ENCODE measurements around the gene C4orf51. TPM values are rescaled to one million over a fixed set of nuclear protein-coding genes. Genes with fewer than 3 reads are reported as not detected.

Gene C4orf51
- polyA plus RNA-seq, 3 donors from 2014 or later, result not detected

- Mint-ChIP-seq H3K4me3 (no peak overlapping the region), H3K9me3 (peaks cover 0 to 2% (median 0%) of the 10 kb centered on the region in 6 donors), H3K27me3 (ENCODE audit: low read depth in 3 of 3) (peaks cover 1 to 4% (median 2%) of the 10 kb centered on the region in 3 donors), H3K4me1 (peaks cover 4 to 8% of the 10 kb centered on the region in 2 donors), H3K27ac (no peak overlapping the region), H3K36me3 (no peaks in the 10 kb centered on the region)
- no peak for DNase-seq
Observed at GRCh38 chr4:145720656-145721055, 40.7 kb downstream of the C4orf51 start.

- Mint-ChIP-seq H3K4me3 (no peak overlapping the region), H3K27me3 (ENCODE audit: low read depth in 3 of 3) (peaks cover 1 to 4% (median 2%) of the 10 kb centered on the region in 3 donors), H3K27ac (no peak overlapping the region), H3K4me1 (peaks cover 4 to 8% of the 10 kb centered on the region in 2 donors), H3K36me3 (no peaks in the 10 kb centered on the region), H3K9me3 (peaks cover 0 to 2% (median 0%) of the 10 kb centered on the region in 6 donors)
- no peak for DNase-seq
Observed at GRCh38 chr4:145722561-145722960, 42.6 kb downstream of the C4orf51 start.

- Mint-ChIP-seq H3K27ac (no peak overlapping the region), H3K9me3 (peaks cover 0 to 2% (median 0%) of the 10 kb centered on the region in 6 donors), H3K36me3 (no peaks in the 10 kb centered on the region), H3K4me1 (peaks cover 4 to 8% of the 10 kb centered on the region in 2 donors), H3K4me3 (no peak overlapping the region), H3K27me3 (ENCODE audit: low read depth in 3 of 3) (peaks cover 1 to 4% (median 2%) of the 10 kb centered on the region in 3 donors)
- no peak for DNase-seq
Observed at GRCh38 chr4:145723336-145723735, 43.4 kb downstream of the C4orf51 start.

GRCh38 chr4:145730026-145730425, 50.1 kb downstream of the C4orf51 start:
- H3K27me3 Mint-ChIP-seq (ENCODE audit: low read depth in 3 of 3), result peaks cover 2 to 6% (median 3%) of the 10 kb centered on the region in 3 donors
- H3K4me3 Mint-ChIP-seq, result no peak overlapping the region
- H3K27ac Mint-ChIP-seq, result no peak overlapping the region
- DNase-seq, result no peak
- no peaks in the 10 kb centered on the region for H3K36me3 Mint-ChIP-seq
- no peaks in the 10 kb centered on the region for H3K9me3 Mint-ChIP-seq
- peaks cover 5 to 14% of the 10 kb centered on the region in 2 donors for H3K4me1 Mint-ChIP-seq

GRCh38 chr4:145731028-145731427, 51.1 kb downstream of the C4orf51 start:
- peaks cover 5 to 14% of the 10 kb centered on the region in 2 donors for H3K4me1 Mint-ChIP-seq
- DNase-seq, result no peak
- no peak overlapping the region for H3K27ac Mint-ChIP-seq

GRCh38 chr4:145732001-145732815, 52.3 kb downstream of the C4orf51 start:
- Mint-ChIP-seq H3K27me3 (ENCODE audit: low read depth in 3 of 3) (peaks cover 2 to 6% (median 3%) of the 10 kb centered on the region in 3 donors), H3K4me3 (peak overlapping the region; percentile 80 to 84 (median 81)), H3K27ac (no peak overlapping the region), H3K9me3 (no peaks in the 10 kb centered on the region), H3K36me3 (no peaks in the 10 kb centered on the region), H3K4me1 (peaks cover 5 to 14% of the 10 kb centered on the region in 2 donors)
- DNase-seq, result no peak

More at GRCh38 chr4:145731028-145731427, 51.1 kb downstream of the C4orf51 start:
- peak overlapping the region in 4 of 5 donors; percentile 21 to 57 (median 38) for H3K4me3 Mint-ChIP-seq
- H3K27me3 Mint-ChIP-seq (ENCODE audit: low read depth in 3 of 3), result peaks cover 2 to 6% (median 3%) of the 10 kb centered on the region in 3 donors
- no peaks in the 10 kb centered on the region for H3K36me3 Mint-ChIP-seq
- no peaks in the 10 kb centered on the region for H3K9me3 Mint-ChIP-seq

- Mint-ChIP-seq H3K27me3 (ENCODE audit: low read depth in 3 of 3) (peaks cover 2 to 6% (median 3%) of the 10 kb centered on the region in 3 donors), H3K27ac (peak overlapping the region in 3 of 6 donors; percentile 12 to 43 (median 30)), H3K36me3 (no peaks in the 10 kb centered on the region), H3K9me3 (no peaks in the 10 kb centered on the region), H3K4me3 (peak overlapping the region; percentile 80 to 84 (median 81)), H3K4me1 (peaks cover 5 to 14% of the 10 kb centered on the region in 2 donors)
- peak; percentile 74 to 83 (median 76) for DNase-seq
Observed at GRCh38 chr4:145732895-145733880, 53.2 kb downstream of the C4orf51 start.

- Mint-ChIP-seq H3K27me3 (ENCODE audit: low read depth in 3 of 3) (peaks cover 2 to 6% (median 5%) of the 10 kb centered on the region in 3 donors), H3K36me3 (no peaks in the 10 kb centered on the region), H3K27ac (no peak overlapping the region), H3K4me1 (peaks cover 5 to 14% of the 10 kb centered on the region in 2 donors), H3K4me3 (peak overlapping the region; percentile 74 to 84 (median 81)), H3K9me3 (no peaks in the 10 kb centered on the region)
- DNase-seq, result no peak
Observed at GRCh38 chr4:145734031-145734430, 54.1 kb downstream of the C4orf51 start.

GRCh38 chr4:145734576-145735346, 54.8 kb downstream of the C4orf51 start:
- Mint-ChIP-seq H3K4me3 (peak overlapping the region in 2 of 5 donors; percentile 43 to 50), H3K27me3 (ENCODE audit: low read depth in 3 of 3) (peaks cover 2 to 6% (median 2%) of the 10 kb centered on the region in 3 donors), H3K27ac (no peak overlapping the region), H3K9me3 (no peaks in the 10 kb centered on the region), H3K4me1 (peaks cover 5 to 14% of the 10 kb centered on the region in 2 donors), H3K36me3 (no peaks in the 10 kb centered on the region)
- DNase-seq, result no peak

GRCh38 chr4:145735347-145735675, 55.4 kb downstream of the C4orf51 start:
- DNase-seq, result no peak
- Mint-ChIP-seq H3K4me3 (no peak overlapping the region), H3K27ac (no peak overlapping the region), H3K36me3 (no peaks in the 10 kb centered on the region), H3K27me3 (ENCODE audit: low read depth in 3 of 3) (peaks cover 0 to 6% (median 2%) of the 10 kb centered on the region in 3 donors), H3K9me3 (no peaks in the 10 kb centered on the region), H3K4me1 (peaks cover 5 to 14% of the 10 kb centered on the region in 2 donors)

GRCh38 chr4:145735827-145736226, 55.9 kb downstream of the C4orf51 start:
- H3K36me3 Mint-ChIP-seq, result no peaks in the 10 kb centered on the region
- H3K4me1 Mint-ChIP-seq, result peaks cover 5 to 14% of the 10 kb centered on the region in 2 donors
- H3K9me3 Mint-ChIP-seq, result no peaks in the 10 kb centered on the region
- no peak overlapping the region for H3K27ac Mint-ChIP-seq
- no peak for DNase-seq
- H3K4me3 Mint-ChIP-seq, result no peak overlapping the region
- H3K27me3 Mint-ChIP-seq (ENCODE audit: low read depth in 3 of 3), result peaks cover 0 to 7% (median 2%) of the 10 kb centered on the region in 3 donors

- DNase-seq, result no peak
- peaks cover 0 to 5% (median 2%) of the 10 kb centered on the region in 3 donors for H3K27me3 Mint-ChIP-seq (ENCODE audit: low read depth in 3 of 3)
- no peaks in the 10 kb centered on the region for H3K9me3 Mint-ChIP-seq
- H3K36me3 Mint-ChIP-seq, result no peaks in the 10 kb centered on the region
- H3K4me1 Mint-ChIP-seq, result peaks cover 5 to 14% of the 10 kb centered on the region in 2 donors
- H3K27ac Mint-ChIP-seq, result no peak overlapping the region
- H3K4me3 Mint-ChIP-seq, result no peak overlapping the region
Observed at GRCh38 chr4:145736241-145736831, 56.4 kb downstream of the C4orf51 start.

GRCh38 chr4:145739845-145740244, 59.9 kb downstream of the C4orf51 start:
- Mint-ChIP-seq H3K27me3 (ENCODE audit: low read depth in 3 of 3) (peaks cover 0 to 7% (median 7%) of the 10 kb centered on the region in 3 donors), H3K27ac (no peak overlapping the region), H3K9me3 (no peaks in the 10 kb centered on the region), H3K4me1 (no peaks in the 10 kb centered on the region), H3K36me3 (no peaks in the 10 kb centered on the region), H3K4me3 (no peak overlapping the region)
- DNase-seq, result no peak
